HepG2 (cell line): ENCODE results near the gene OSM. TPM values are rescaled to one million over a fixed set of nuclear protein-coding genes. Genes with fewer than 3 reads are reported as not detected.

Experiments used
- ARID2 ChIP-seq: sonication (generic); formaldehyde crosslinking; IDR thresholded peaks from 2 replicates; pipeline ENCODE4 v1.8.1; 2022; ENCODE audit warnings: mild to moderate bottlenecking, missing genetic modification reagents, borderline replicate concordance
- ARNT2 ChIP-seq: sonication (generic); formaldehyde crosslinking; IDR thresholded peaks from 2 replicates; pipeline ENCODE4 v1.8.0; 2022; ENCODE audit warnings: mild to moderate bottlenecking, low read depth, missing genetic modification reagents, moderate library complexity
- ATF1 ChIP-seq: IDR thresholded peaks from 2 replicates; pipeline ENCODE4 v1.6.1; 2016; ENCODE audit warnings: mild to moderate bottlenecking, control low read depth
- CENPX ChIP-seq: sonication (generic); formaldehyde crosslinking; IDR thresholded peaks from 2 replicates; pipeline ENCODE4 v1.9.0; 2021; ENCODE audit warnings: mild to moderate bottlenecking, missing genetic modification reagents, moderate library complexity
- PHF20 ChIP-seq: sonication (generic); formaldehyde crosslinking; IDR thresholded peaks from 2 replicates; pipeline ENCODE4 v1.5.0; 2020; ENCODE audit warnings: mild to moderate bottlenecking, missing genetic modification reagents
- POGK ChIP-seq: sonication (generic); formaldehyde crosslinking; conservative IDR thresholded peaks from 2 replicates; pipeline ENCODE4 v1.8.0; 2022; ENCODE audit warnings: mild to moderate bottlenecking, moderate library complexity, missing genetic modification reagents
- SAP130 ChIP-seq: IDR thresholded peaks from 2 replicates; pipeline ENCODE4 v1.6.1; 2016; ENCODE audit warnings: low read depth
- SNRNP70 ChIP-seq: fragments of 200-400 bp; formaldehyde crosslinking; IDR thresholded peaks from 2 replicates; pipeline ENCODE4 v1.6.1; 2017; ENCODE audit warnings: mild to moderate bottlenecking, low read depth, low read length, moderate library complexity
- XBP1 ChIP-seq: sonication (generic); formaldehyde crosslinking; IDR thresholded peaks from 2 replicates; pipeline ENCODE4 v1.5.0; 2020; ENCODE audit warnings: missing genetic modification reagents
- ZEB1 ChIP-seq: IDR thresholded peaks from 2 replicates; pipeline ENCODE4 v1.6.1; 2012; ENCODE audit warnings: mild to moderate bottlenecking, low read depth, inconsistent platforms; ENCODE audit not compliant: insufficient replicate concordance
- ZFP90 ChIP-seq: sonication (generic); formaldehyde crosslinking; IDR thresholded peaks from 2 replicates; pipeline ENCODE4 v1.8.0; 2022; ENCODE audit warnings: missing genetic modification reagents, mild to moderate bottlenecking, inconsistent platforms, borderline replicate concordance
- ZNF224 ChIP-seq: sonication (generic); formaldehyde crosslinking; IDR thresholded peaks from 2 replicates; pipeline ENCODE4 v1.5.0; 2020; ENCODE audit warnings: mild to moderate bottlenecking, missing genetic modification reagents
- ZNF253 ChIP-seq: sonication (generic); formaldehyde crosslinking; IDR thresholded peaks from 2 replicates; pipeline ENCODE4 v1.8.0; 2022; ENCODE audit warnings: mild to moderate bottlenecking, missing genetic modification reagents, borderline replicate concordance
- ZNF263 ChIP-seq: sonication (generic); formaldehyde crosslinking; IDR thresholded peaks from 2 replicates; pipeline ENCODE4 v1.4.0; 2020; ENCODE audit warnings: missing genetic modification reagents
- ZNF660 ChIP-seq: sonication (generic); formaldehyde crosslinking; IDR thresholded peaks from 2 replicates; pipeline ENCODE4 v1.5.1; 2020; ENCODE audit warnings: mild to moderate bottlenecking, low read depth, missing genetic modification reagents, borderline replicate concordance
- ZNF687 ChIP-seq: sonication (generic); formaldehyde crosslinking; IDR thresholded peaks from 2 replicates; pipeline ENCODE4 v1.5.1; 2020; ENCODE audit warnings: mild to moderate bottlenecking, missing genetic modification reagents, moderate library complexity
- ZNF768 ChIP-seq: sonication (generic); formaldehyde crosslinking; IDR thresholded peaks from 2 replicates; pipeline ENCODE4 v1.4.0; 2020; ENCODE audit warnings: missing genetic modification reagents
- polyA plus RNA-seq, 8 experiments: library from polyadenylated mRNA; depleted of rRNA in 3 of 8; stranded (reverse) in 7 of 8; unstranded in 1 of 8; fragments of >200 nt; fragmentation: Illumina TruSeq in 4 of 8; extraction: Trizol in 4 of 8; gene quantifications; 2 replicates each; pipeline versions ENCODE4 v1.2.1 to v1.2.3, GENCODE V29; 2011 to 2016; ENCODE audit warnings: low read depth in 4 of 8, missing spikeins in 1 of 8, mixed read lengths in 1 of 8; ENCODE audit not compliant: insufficient read depth in 1 of 8
- total RNA-seq, 5 experiments: library from RNA; depleted of rRNA; stranded (reverse); fragments of >200 nt; fragmentation: Illumina TruSeq; extraction: Trizol; gene quantifications; 2 replicates each; pipeline ENCODE4 v1.2.3, GENCODE V29; 2016; ENCODE audit warnings: low read depth in 1 of 5
- TF ChIP-seq, protein P1 (sequence below): sonication (generic); formaldehyde crosslinking; IDR thresholded peaks from 2 replicates; pipeline ENCODE4 v1.4.0; 2020; ENCODE audit warnings: missing genetic modification reagents

Gene OSM
- total and polyA plus RNA-seq, 2 of the 13 experiments (the other 11 are each of a cell fraction or from before 2014, with no cell fraction given): not detected

DNA sequence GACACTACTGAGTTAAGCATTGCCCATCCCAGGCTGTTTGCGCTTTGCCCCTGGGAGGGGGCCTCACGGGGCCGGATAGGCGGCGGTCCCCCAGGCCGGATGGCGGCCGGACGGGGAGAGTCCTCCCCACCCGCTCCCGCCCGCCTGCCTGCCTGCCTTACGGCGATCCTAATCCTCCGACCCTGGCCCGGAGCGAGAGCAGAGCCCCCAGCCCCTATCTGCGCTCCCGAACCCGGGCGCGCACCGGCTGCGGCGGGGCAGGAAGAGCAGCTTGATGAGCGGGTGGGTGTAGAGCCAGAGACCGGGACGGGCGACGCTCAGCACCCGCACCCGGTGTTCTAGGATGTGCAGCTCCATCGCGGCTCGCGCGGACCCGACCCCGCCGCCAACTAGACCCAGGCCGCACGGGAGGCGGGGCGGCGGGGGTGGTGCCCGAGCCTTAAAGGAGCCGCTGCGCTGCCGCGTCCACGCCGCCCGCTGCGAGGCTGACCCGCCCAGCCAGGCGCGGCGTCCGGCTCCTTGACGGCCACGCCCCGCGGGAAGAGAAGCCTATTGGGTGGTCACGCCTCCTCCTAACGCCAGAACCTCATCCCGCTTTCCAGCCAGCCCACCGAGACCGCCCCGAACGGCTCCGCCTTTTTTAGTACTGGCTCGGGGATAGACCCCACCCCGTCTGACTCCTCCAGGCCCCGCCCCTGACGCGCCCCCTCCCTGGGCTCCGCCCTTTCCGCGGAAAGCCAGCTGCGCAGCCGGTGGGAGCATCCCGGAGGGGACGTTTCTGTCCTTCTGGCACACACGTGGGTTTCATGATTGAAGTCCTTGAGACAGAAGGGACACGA is 22.7 kb upstream of the OSM start, which contains the start of gene CASTOR1 (continued):
- TF ChIP-seq ZNF224 (CRISPR knock-in tag): no peak
- no peak for TF ChIP-seq ZNF768
- TF ChIP-seq SAP130 (CRISPR knock-in tag): peak; percentile 88
- no peak for TF ChIP-seq ZNF660 (CRISPR knock-in tag)
- TF ChIP-seq, protein P1, sequence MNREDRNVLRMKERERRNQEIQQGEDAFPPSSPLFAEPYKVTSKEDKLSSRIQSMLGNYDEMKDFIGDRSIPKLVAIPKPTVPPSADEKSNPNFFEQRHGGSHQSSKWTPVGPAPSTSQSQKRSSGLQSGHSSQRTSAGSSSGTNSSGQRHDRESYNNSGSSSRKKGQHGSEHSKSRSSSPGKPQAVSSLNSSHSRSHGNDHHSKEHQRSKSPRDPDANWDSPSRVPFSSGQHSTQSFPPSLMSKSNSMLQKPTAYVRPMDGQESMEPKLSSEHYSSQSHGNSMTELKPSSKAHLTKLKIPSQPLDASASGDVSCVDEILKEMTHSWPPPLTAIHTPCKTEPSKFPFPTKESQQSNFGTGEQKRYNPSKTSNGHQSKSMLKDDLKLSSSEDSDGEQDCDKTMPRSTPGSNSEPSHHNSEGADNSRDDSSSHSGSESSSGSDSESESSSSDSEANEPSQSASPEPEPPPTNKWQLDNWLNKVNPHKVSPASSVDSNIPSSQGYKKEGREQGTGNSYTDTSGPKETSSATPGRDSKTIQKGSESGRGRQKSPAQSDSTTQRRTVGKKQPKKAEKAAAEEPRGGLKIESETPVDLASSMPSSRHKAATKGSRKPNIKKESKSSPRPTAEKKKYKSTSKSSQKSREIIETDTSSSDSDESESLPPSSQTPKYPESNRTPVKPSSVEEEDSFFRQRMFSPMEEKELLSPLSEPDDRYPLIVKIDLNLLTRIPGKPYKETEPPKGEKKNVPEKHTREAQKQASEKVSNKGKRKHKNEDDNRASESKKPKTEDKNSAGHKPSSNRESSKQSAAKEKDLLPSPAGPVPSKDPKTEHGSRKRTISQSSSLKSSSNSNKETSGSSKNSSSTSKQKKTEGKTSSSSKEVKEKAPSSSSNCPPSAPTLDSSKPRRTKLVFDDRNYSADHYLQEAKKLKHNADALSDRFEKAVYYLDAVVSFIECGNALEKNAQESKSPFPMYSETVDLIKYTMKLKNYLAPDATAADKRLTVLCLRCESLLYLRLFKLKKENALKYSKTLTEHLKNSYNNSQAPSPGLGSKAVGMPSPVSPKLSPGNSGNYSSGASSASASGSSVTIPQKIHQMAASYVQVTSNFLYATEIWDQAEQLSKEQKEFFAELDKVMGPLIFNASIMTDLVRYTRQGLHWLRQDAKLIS (CRISPR knock-in tag): no peak
- no peak for TF ChIP-seq SNRNP70
- no peak for TF ChIP-seq ZFP90 (CRISPR knock-in tag)
- peak; percentile 65 for TF ChIP-seq ZNF687
- TF ChIP-seq PHF20 (CRISPR knock-in tag): no peak; the same call in 1 of the 2 replicates
- no peak for TF ChIP-seq CENPX (CRISPR knock-in tag)
- peak; percentile 1; the same call in 1 of the 2 replicates for TF ChIP-seq ARNT2 (CRISPR knock-in tag)
- peak; percentile 71; the same call in 1 of the 2 replicates for TF ChIP-seq ZNF263 (CRISPR knock-in tag)
- no peak for TF ChIP-seq ZEB1
- no peak for TF ChIP-seq ATF1 (CRISPR knock-in tag)
- no peak for TF ChIP-seq POGK (CRISPR knock-in tag)
- no peak for TF ChIP-seq XBP1
- TF ChIP-seq ZNF253 (CRISPR knock-in tag): no peak
- no peak for TF ChIP-seq ARID2 (CRISPR knock-in tag)
